Measurements from ENCODE around the gene SKAP1.
A peak's percentile ranks its signal among the peaks of the same experiment; 100 is the strongest.
"Not testable (repeated sequence)": the region's sequence is repeated elsewhere in the genome, so short reads cannot be mapped to it uniquely, and the experiment has no call there.

The SKAP1 gene

GRCh38 chr17:48313096-48313755 is 116.8 kb downstream of the SKAP1 start:
- DNase-seq, result peak; percentile 12

GRCh38 chr17:48311324-48311723 is 118.7 kb downstream of the SKAP1 start:
- DNase-seq, result no peak

GRCh38 chr17:48310748-48311213 is 119.2 kb downstream of the SKAP1 start:
- peak; percentile 85 for DNase-seq

- DNase-seq, result no peak
Measured at GRCh38 chr17:48308581-48308980, 121.4 kb downstream of the SKAP1 start.

GRCh38 chr17:48307814-48308411 is 122.1 kb downstream of the SKAP1 start:
- DNase-seq, result peak; percentile 67

- DNase-seq, result no peak
Measured at GRCh38 chr17:48307255-48307654, 122.8 kb downstream of the SKAP1 start.

- DNase-seq, result no peak
Measured at GRCh38 chr17:48301002-48301401, 129.0 kb downstream of the SKAP1 start.

GRCh38 chr17:48299760-48300159 is 130.3 kb downstream of the SKAP1 start:
- no peak for DNase-seq

- no peak for DNase-seq
Measured at GRCh38 chr17:48297825-48298224, 132.2 kb downstream of the SKAP1 start.

- no peak for DNase-seq
Measured at GRCh38 chr17:48296453-48296852, 133.6 kb downstream of the SKAP1 start.

GRCh38 chr17:48295362-48296288 is 134.4 kb downstream of the SKAP1 start:
- no peak for DNase-seq

- no peak for DNase-seq
Measured at GRCh38 chr17:48294806-48295361, 135.1 kb downstream of the SKAP1 start.

GRCh38 chr17:48294020-48294805 is 135.8 kb downstream of the SKAP1 start:
- no peak for DNase-seq

GRCh38 chr17:48293319-48294019 is 136.5 kb downstream of the SKAP1 start:
- DNase-seq, result no peak

GRCh38 chr17:48290378-48290777 is 139.6 kb downstream of the SKAP1 start:
- DNase-seq, result no peak

GRCh38 chr17:48286917-48287316 is 143.1 kb downstream of the SKAP1 start:
- not testable (repeated sequence) for DNase-seq

GRCh38 chr17:48285614-48286013 is 144.4 kb downstream of the SKAP1 start:
- DNase-seq, result no peak

GRCh38 chr17:48283907-48284306 is 146.1 kb downstream of the SKAP1 start:
- DNase-seq, result no peak

- DNase-seq, result no peak
Measured at GRCh38 chr17:48283411-48283810, 146.6 kb downstream of the SKAP1 start.

GRCh38 chr17:48282303-48282702 is 147.7 kb downstream of the SKAP1 start:
- no peak for DNase-seq

GRCh38 chr17:48278760-48279491 is 151.1 kb downstream of the SKAP1 start:
- no peak for DNase-seq

Measured in eye (tissue), 1 donor.